NB4 (cell line): ENCODE results near the gene VEGFA.

Experiments used
- POLR2A ChIP-seq: IDR thresholded peaks from 2 replicates; pipeline ENCODE4 v1.6.1; 2011; ENCODE audit warnings: mild to moderate bottlenecking; ENCODE audit not compliant: insufficient read length; ENCODE audit errors: extremely low read depth
- TF ChIP-seq, protein P1 (sequence below): IDR thresholded peaks from one replicate; pipeline ENCODE4 v1.5.1; 2012; ENCODE audit warnings: low read depth, low read length

DNA sequence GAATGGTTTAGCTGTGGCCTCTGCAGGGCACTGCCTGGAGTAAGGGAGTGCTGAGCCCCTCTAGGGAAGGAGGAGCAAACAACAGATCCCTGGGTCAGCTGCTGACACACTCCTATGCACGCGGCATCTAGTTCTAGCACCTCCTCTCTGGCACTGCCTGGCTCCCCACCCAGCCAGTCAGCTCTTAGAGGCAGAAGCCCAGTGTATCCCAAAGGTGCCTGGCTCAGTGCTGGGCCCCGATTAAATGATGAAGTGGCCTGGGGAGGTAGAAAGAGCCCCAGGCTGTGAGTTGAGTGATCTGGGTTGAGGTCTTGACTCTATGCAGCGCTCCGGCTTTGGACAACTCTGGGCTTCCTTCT lies 7.6 kb upstream of the VEGFA start:
- TF ChIP-seq POLR2A: no peak
- TF ChIP-seq, protein P1, sequence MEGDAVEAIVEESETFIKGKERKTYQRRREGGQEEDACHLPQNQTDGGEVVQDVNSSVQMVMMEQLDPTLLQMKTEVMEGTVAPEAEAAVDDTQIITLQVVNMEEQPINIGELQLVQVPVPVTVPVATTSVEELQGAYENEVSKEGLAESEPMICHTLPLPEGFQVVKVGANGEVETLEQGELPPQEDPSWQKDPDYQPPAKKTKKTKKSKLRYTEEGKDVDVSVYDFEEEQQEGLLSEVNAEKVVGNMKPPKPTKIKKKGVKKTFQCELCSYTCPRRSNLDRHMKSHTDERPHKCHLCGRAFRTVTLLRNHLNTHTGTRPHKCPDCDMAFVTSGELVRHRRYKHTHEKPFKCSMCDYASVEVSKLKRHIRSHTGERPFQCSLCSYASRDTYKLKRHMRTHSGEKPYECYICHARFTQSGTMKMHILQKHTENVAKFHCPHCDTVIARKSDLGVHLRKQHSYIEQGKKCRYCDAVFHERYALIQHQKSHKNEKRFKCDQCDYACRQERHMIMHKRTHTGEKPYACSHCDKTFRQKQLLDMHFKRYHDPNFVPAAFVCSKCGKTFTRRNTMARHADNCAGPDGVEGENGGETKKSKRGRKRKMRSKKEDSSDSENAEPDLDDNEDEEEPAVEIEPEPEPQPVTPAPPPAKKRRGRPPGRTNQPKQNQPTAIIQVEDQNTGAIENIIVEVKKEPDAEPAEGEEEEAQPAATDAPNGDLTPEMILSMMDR: no peak
